Measurements from ENCODE around the gene PYGL. TPM values are rescaled to one million over a fixed set of nuclear protein-coding genes. Genes with fewer than 3 reads are reported as not detected.

The PYGL gene
- total RNA-seq, 1 donor from 2014 or later, result 1.2 TPM

GRCh38 chr14:50979941-50980850, 35.9 kb upstream of the PYGL start:
- no peaks in the 10 kb centered on the region for H3K36me3 Mint-ChIP-seq (ENCODE audit: unreplicated experiment)
- H3K4me3 Mint-ChIP-seq (ENCODE audit: unreplicated experiment), result no peak overlapping the region
- H3K9me3 Mint-ChIP-seq (ENCODE audit: unreplicated experiment), result peaks cover 2% of the 10 kb centered on the region
- no peak for DNase-seq
- H3K27me3 Mint-ChIP-seq (ENCODE audit: unreplicated experiment), result peaks cover 5% of the 10 kb centered on the region
- H3K27ac Mint-ChIP-seq (ENCODE audit: unreplicated experiment), result no peak overlapping the region
- H3K4me1 Mint-ChIP-seq (ENCODE audit: low read depth, unreplicated experiment), result no peaks in the 10 kb centered on the region
- TF ChIP-seq CTCF (IDR thresholded peaks at IDR 0.05; ENCODE audit: partially characterized antibody, unreplicated experiment), result no peak

GRCh38 chr14:50978888-50979287, 34.6 kb upstream of the PYGL start:
- peaks cover 2% of the 10 kb centered on the region for H3K9me3 Mint-ChIP-seq (ENCODE audit: unreplicated experiment)
- H3K36me3 Mint-ChIP-seq (ENCODE audit: unreplicated experiment), result no peaks in the 10 kb centered on the region
- H3K27ac Mint-ChIP-seq (ENCODE audit: unreplicated experiment), result no peak overlapping the region
- no peaks in the 10 kb centered on the region for H3K4me1 Mint-ChIP-seq (ENCODE audit: low read depth, unreplicated experiment)
- H3K27me3 Mint-ChIP-seq (ENCODE audit: unreplicated experiment), result peaks cover 5% of the 10 kb centered on the region
- DNase-seq, result no peak
- TF ChIP-seq CTCF (IDR thresholded peaks at IDR 0.05; ENCODE audit: partially characterized antibody, unreplicated experiment), result no peak
- H3K4me3 Mint-ChIP-seq (ENCODE audit: unreplicated experiment), result no peak overlapping the region

- TF ChIP-seq CTCF (IDR thresholded peaks at IDR 0.05; ENCODE audit: partially characterized antibody, unreplicated experiment), result no peak
- H3K9me3 Mint-ChIP-seq (ENCODE audit: unreplicated experiment), result peaks cover 2% of the 10 kb centered on the region
- H3K4me3 Mint-ChIP-seq (ENCODE audit: unreplicated experiment), result no peak overlapping the region
- no peaks in the 10 kb centered on the region for H3K36me3 Mint-ChIP-seq (ENCODE audit: unreplicated experiment)
- DNase-seq, result no peak
- H3K27ac Mint-ChIP-seq (ENCODE audit: unreplicated experiment), result no peak overlapping the region
- H3K27me3 Mint-ChIP-seq (ENCODE audit: unreplicated experiment), result peaks cover 5% of the 10 kb centered on the region
- no peaks in the 10 kb centered on the region for H3K4me1 Mint-ChIP-seq (ENCODE audit: low read depth, unreplicated experiment)
These were observed 34.2 kb upstream of the PYGL start for GRCh38 chr14:50978529-50978871.

- peaks cover 2% of the 10 kb centered on the region for H3K9me3 Mint-ChIP-seq (ENCODE audit: unreplicated experiment)
- H3K4me1 Mint-ChIP-seq (ENCODE audit: low read depth, unreplicated experiment), result no peaks in the 10 kb centered on the region
- no peak for TF ChIP-seq CTCF (IDR thresholded peaks at IDR 0.05; ENCODE audit: partially characterized antibody, unreplicated experiment)
- H3K4me3 Mint-ChIP-seq (ENCODE audit: unreplicated experiment), result no peak overlapping the region
- H3K27me3 Mint-ChIP-seq (ENCODE audit: unreplicated experiment), result peaks cover 5% of the 10 kb centered on the region
- no peaks in the 10 kb centered on the region for H3K36me3 Mint-ChIP-seq (ENCODE audit: unreplicated experiment)
- no peak overlapping the region for H3K27ac Mint-ChIP-seq (ENCODE audit: unreplicated experiment)
- DNase-seq, result no peak
These were observed 33.7 kb upstream of the PYGL start for GRCh38 chr14:50977863-50978528.

- H3K36me3 Mint-ChIP-seq (ENCODE audit: unreplicated experiment), result no peaks in the 10 kb centered on the region
- H3K4me3 Mint-ChIP-seq (ENCODE audit: unreplicated experiment), result no peak overlapping the region
- DNase-seq, result no peak
- no peaks in the 10 kb centered on the region for H3K4me1 Mint-ChIP-seq (ENCODE audit: low read depth, unreplicated experiment)
- H3K27ac Mint-ChIP-seq (ENCODE audit: unreplicated experiment), result no peak overlapping the region
- TF ChIP-seq CTCF (IDR thresholded peaks at IDR 0.05; ENCODE audit: partially characterized antibody, unreplicated experiment), result no peak
- peaks cover under 1% of the 10 kb centered on the region for H3K9me3 Mint-ChIP-seq (ENCODE audit: unreplicated experiment)
- peaks cover 6% of the 10 kb centered on the region for H3K27me3 Mint-ChIP-seq (ENCODE audit: unreplicated experiment)
These were observed 29.8 kb upstream of the PYGL start for GRCh38 chr14:50974118-50974517.

All from glutamatergic neuron (in vitro differentiated cells).